Neutrophil (primary cell): Measurements from ENCODE around the gene TMTC2.

ENCODE experiments used
- H3K27ac ChIP-seq: fragments of 200-600 bp; sonication (generic); 2 replicates; pipeline ENCODE4 v1.5.1; 2016; ENCODE audit warnings: mild to moderate bottlenecking, moderate library complexity
- H3K27me3 ChIP-seq: fragments of 200-600 bp; sonication (generic); 2 replicates; pipeline ENCODE4 v1.6.0; 2016; ENCODE audit warnings: mild to moderate bottlenecking
- H3K36me3 ChIP-seq: fragments of 200-600 bp; sonication (generic); 2 replicates; pipeline ENCODE4 v1.5.1; 2017
- H3K4me1 ChIP-seq, 2 experiments: fragments of 200-600 bp in 1 of 2; sonication (generic) in 1 of 2; 1 replicate in 1 of 2; 2 replicates in 1 of 2; pipeline versions ENCODE4 v1.5.1 to v1.6.1; 2013 to 2016; ENCODE audit warnings: low read depth in 1 of 2, low read length in 1 of 2, mild to moderate bottlenecking in 1 of 2, moderate library complexity in 1 of 2; ENCODE audit not compliant: control insufficient read depth in 1 of 2, insufficient read depth in 1 of 2
- H3K4me3 ChIP-seq, 2 experiments: fragments of 200-600 bp in 1 of 2; sonication (generic) in 1 of 2; 1 replicate in 1 of 2; 2 replicates in 1 of 2; pipeline ENCODE4 v1.5.1; 2013 to 2016; ENCODE audit warnings: low read depth in 1 of 2, low read length in 1 of 2, mild to moderate bottlenecking in 1 of 2, moderate library complexity in 1 of 2
- H3K9me3 ChIP-seq: fragments of 200-600 bp; sonication (generic); 2 replicates; pipeline ENCODE4 v1.5.1; 2016
- TF ChIP-seq, protein P1 (sequence below): fragments of 200-600 bp; sonication (generic); IDR thresholded peaks from 2 replicates; pipeline ENCODE4 v1.5.1; 2016; ENCODE audit warnings: antibody characterized with exemption

TMTC2 gene

DNA sequence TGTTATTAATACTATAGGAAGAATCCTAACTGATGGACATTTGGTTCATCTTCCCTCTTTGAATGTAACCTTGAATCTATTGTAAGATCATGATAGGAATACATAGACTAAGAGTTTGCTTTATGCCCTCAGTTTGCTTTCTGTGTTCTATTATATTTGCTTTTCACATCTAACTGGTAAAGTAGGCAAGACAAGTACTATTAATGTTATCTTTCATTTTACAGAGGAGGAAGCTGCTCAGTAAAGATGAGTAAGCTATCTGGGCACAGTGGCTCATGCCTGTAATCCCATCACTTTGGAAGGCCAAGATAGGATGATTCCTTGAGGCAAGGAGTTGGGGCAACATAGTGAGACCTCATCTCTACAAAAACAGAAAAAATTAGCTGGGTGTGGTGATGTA, 103.0 kb downstream of the TMTC2 start:
- TF ChIP-seq, protein P1, sequence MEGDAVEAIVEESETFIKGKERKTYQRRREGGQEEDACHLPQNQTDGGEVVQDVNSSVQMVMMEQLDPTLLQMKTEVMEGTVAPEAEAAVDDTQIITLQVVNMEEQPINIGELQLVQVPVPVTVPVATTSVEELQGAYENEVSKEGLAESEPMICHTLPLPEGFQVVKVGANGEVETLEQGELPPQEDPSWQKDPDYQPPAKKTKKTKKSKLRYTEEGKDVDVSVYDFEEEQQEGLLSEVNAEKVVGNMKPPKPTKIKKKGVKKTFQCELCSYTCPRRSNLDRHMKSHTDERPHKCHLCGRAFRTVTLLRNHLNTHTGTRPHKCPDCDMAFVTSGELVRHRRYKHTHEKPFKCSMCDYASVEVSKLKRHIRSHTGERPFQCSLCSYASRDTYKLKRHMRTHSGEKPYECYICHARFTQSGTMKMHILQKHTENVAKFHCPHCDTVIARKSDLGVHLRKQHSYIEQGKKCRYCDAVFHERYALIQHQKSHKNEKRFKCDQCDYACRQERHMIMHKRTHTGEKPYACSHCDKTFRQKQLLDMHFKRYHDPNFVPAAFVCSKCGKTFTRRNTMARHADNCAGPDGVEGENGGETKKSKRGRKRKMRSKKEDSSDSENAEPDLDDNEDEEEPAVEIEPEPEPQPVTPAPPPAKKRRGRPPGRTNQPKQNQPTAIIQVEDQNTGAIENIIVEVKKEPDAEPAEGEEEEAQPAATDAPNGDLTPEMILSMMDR, result no peak
- H3K4me3 ChIP-seq, result no peak overlapping the region
- no peaks in the 10 kb centered on the region for H3K36me3 ChIP-seq
- no peak overlapping the region for H3K27ac ChIP-seq
- no peaks in the 10 kb centered on the region for H3K27me3 ChIP-seq
- no peaks in the 10 kb centered on the region for H3K9me3 ChIP-seq
- peaks cover 11 to 14% of the 10 kb centered on the region in 2 experiments for H3K4me1 ChIP-seq

GRCh38 chr12:82793751-82794281, 107.1 kb downstream of the TMTC2 start:
- Histone ChIP-seq H3K9me3 (no peaks in the 10 kb centered on the region), H3K4me1 (no peaks in the 10 kb centered on the region), H3K4me3 (no peak overlapping the region), H3K36me3 (no peaks in the 10 kb centered on the region), H3K27me3 (no peaks in the 10 kb centered on the region), H3K27ac (no peak overlapping the region)
- TF ChIP-seq, protein P1, result no peak

- H3K4me1 ChIP-seq, result no peaks in the 10 kb centered on the region
- H3K27me3 ChIP-seq, result no peaks in the 10 kb centered on the region
- H3K27ac ChIP-seq, result no peak overlapping the region
- TF ChIP-seq, protein P1, result no peak
- no peaks in the 10 kb centered on the region for H3K36me3 ChIP-seq
- H3K9me3 ChIP-seq, result no peaks in the 10 kb centered on the region
- H3K4me3 ChIP-seq, result no peak overlapping the region
Observed at GRCh38 chr12:82797480-82797879, 110.8 kb downstream of the TMTC2 start.

GRCh38 chr12:82800185-82800584, 113.5 kb downstream of the TMTC2 start:
- no peaks in the 10 kb centered on the region for H3K9me3 ChIP-seq
- H3K27ac ChIP-seq, result no peak overlapping the region
- TF ChIP-seq, protein P1, result no peak
- H3K27me3 ChIP-seq, result no peaks in the 10 kb centered on the region
- no peak overlapping the region for H3K4me3 ChIP-seq
- H3K36me3 ChIP-seq, result no peaks in the 10 kb centered on the region
- H3K4me1 ChIP-seq, result no peaks in the 10 kb centered on the region

DNA sequence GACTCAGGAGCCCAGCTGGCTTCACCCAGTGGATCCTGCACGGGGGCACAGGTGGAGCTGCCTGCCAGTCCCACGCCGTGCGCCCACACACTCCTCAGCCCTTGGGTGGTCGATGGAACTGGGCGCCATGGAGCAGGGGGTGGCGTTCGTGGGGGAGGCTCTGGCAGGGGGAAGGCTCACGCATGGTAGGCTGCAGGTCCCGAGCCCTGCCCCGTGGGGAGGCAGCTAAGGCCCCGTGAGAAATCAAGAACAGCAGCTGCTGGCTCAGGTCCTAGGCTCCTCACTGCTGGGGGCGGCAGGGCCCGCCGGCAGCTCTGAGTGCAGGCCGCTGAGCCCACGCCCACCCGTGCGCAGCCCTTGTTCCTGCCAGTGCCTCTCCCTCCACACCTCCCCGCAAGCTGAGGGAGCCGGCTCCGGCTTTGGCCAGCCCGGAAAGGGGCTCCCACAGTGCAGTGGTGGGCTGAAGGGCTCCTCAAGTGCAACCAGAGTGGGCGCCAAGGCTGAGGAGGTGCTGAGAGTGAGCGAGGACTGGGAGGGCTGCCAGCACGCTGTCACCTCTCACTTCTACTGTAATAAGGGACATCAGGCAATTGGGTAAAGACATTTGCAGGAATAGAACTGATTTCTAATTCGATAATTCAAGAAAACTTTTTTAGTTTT, 115.4 kb downstream of the TMTC2 start:
- TF ChIP-seq, protein P1, result no peak

More for the DNA sequence above, 115.4 kb downstream of the TMTC2 start:
- no peaks in the 10 kb centered on the region for H3K27me3 ChIP-seq
- H3K9me3 ChIP-seq, result no peaks in the 10 kb centered on the region
- H3K27ac ChIP-seq, result no peak overlapping the region
- no peaks in the 10 kb centered on the region for H3K36me3 ChIP-seq
- H3K4me3 ChIP-seq, result no peak overlapping the region
- H3K4me1 ChIP-seq, result no peaks in the 10 kb centered on the region
